Lower leg skin (tissue), 3 donors: ENCODE measurements around the gene PTGES3L.

Experiments used
- POLR2A ChIP-seq, 2 donors: fragments of 450-650 bp; IDR thresholded peaks; one replicate each; pipeline ENCODE4 v1.6.1; 2016 to 2017; ENCODE audit warnings: antibody characterized with exemption in 2 of 2, mild to moderate bottlenecking in 1 of 2, moderate library complexity in 1 of 2
- TF ChIP-seq, protein P1 (sequence below), 3 donors: fragments of 450-650 bp; IDR thresholded peaks; one replicate each; pipeline ENCODE4 v1.5.1; 2016; ENCODE audit warnings: antibody characterized with exemption in 3 of 3, mild to moderate bottlenecking in 3 of 3, moderate library complexity in 2 of 3

DNA sequence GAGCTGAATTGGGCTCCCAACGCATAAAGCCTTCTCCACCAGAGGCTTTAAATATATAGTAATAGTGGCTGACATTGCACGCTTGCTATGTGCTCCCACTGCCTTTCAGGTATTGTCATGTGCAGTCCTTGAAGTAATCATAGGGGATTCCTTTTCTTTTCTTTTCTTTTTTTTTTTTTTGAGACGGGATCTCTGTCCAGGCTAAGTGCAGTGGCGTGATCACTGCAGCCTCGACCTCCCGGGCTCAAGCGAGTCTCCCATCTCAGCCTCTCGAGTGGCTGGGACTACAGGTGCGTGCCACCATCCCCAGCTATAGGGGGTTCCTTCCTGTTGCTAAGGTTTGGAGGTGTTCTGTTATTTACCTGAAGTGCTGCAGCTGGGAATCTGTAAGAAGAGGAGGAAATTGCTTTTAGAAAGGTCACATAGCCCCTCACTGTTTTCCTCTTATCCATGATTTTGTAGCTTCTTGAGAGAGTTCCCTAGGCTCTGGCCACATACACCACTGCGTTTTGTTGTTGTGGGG, 19.2 kb upstream of the PTGES3L start:
- TF ChIP-seq, protein P1, sequence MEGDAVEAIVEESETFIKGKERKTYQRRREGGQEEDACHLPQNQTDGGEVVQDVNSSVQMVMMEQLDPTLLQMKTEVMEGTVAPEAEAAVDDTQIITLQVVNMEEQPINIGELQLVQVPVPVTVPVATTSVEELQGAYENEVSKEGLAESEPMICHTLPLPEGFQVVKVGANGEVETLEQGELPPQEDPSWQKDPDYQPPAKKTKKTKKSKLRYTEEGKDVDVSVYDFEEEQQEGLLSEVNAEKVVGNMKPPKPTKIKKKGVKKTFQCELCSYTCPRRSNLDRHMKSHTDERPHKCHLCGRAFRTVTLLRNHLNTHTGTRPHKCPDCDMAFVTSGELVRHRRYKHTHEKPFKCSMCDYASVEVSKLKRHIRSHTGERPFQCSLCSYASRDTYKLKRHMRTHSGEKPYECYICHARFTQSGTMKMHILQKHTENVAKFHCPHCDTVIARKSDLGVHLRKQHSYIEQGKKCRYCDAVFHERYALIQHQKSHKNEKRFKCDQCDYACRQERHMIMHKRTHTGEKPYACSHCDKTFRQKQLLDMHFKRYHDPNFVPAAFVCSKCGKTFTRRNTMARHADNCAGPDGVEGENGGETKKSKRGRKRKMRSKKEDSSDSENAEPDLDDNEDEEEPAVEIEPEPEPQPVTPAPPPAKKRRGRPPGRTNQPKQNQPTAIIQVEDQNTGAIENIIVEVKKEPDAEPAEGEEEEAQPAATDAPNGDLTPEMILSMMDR (IDR thresholded peaks at IDR 0.05): no peak
- no peak for TF ChIP-seq POLR2A (IDR thresholded peaks at IDR 0.05)
